GM12878 (cell line): ENCODE data around the gene TMOD2. TPM values are rescaled to one million over a fixed set of nuclear protein-coding genes. Genes with fewer than 3 reads are reported as not detected.

Experiments used
- ATAC-seq: fragments of 200-7000 bp; cut with Tn5 transposase; 3 replicates; pipeline ENCODE4 v1.9.1; 2020; ENCODE audit warnings: mild to moderate bottlenecking, moderate library complexity
- BruUV-seq: library from RNA; stranded (reverse); fragments of 400-500 nt; replicated peaks from 2 replicates; lab custom pipeline; 2021; lab: Mats Ljungman, UMichigan
- CTCF ChIA-PET: fragments of 300-600 bp; sonication (Branson Sonifier 250); formaldehyde crosslinking; extraction: SDS; loops from one replicate; lab custom pipeline; 2021; ENCODE audit warnings: inconsistent platforms; lab: Yijun Ruan, JAX
- POLR2A ChIA-PET: fragments of 350-600 bp; formaldehyde crosslinking; extraction: SDS; loops from one replicate; lab custom pipeline; 2021; ENCODE audit warnings: inconsistent platforms; lab: Charles Lee
- RAD21 ChIA-PET: fragments of 300-600 bp; sonication (Branson Sonifier 250); formaldehyde crosslinking; loops from one replicate; lab custom pipeline; 2023; ENCODE audit warnings: antibody characterized with exemption; ENCODE audit not compliant: unreplicated experiment; lab: Charles Lee
- SMC1A ChIA-PET: fragments of 300-600 bp; sonication (Branson Sonifier 250); formaldehyde crosslinking; loops from one replicate; lab custom pipeline; 2023; ENCODE audit not compliant: unreplicated experiment, uncharacterized antibody; lab: Charles Lee
- DNase-seq: peaks from one replicate; pipeline ENCODE4 v3.0.0-alpha.2; 2011; ENCODE audit warnings: low read depth, low spot score
- FAIRE-seq: peaks from 3 replicates; lab custom pipeline; 2011; peaks lifted over from hg19 to GRCh38; lab: Jason Lieb, UNC
- H2AFZ ChIP-seq: 2 replicates; pipeline ENCODE4 v1.6.0; 2011; ENCODE audit warnings: low read depth, low read length, control low read depth; ENCODE audit not compliant: control insufficient read depth
- H3K27ac ChIP-seq: 2 replicates; pipeline ENCODE4 v1.5.1; 2011; ENCODE audit warnings: control low read depth; ENCODE audit not compliant: control insufficient read depth, insufficient read depth
- H3K27me3 ChIP-seq, 2 experiments: replicated peaks in 1 of 2; 2 replicates each; pipeline versions ENCODE4 v1.6.0 to v1.6.1; 2011; ENCODE audit warnings: low read length in 1 of 2; ENCODE audit not compliant: control insufficient read depth in 2 of 2, insufficient read depth in 2 of 2
- H3K36me3 ChIP-seq, 2 experiments: 2 replicates each; pipeline ENCODE4 v1.5.1; 2011; ENCODE audit warnings: low read length in 1 of 2; ENCODE audit not compliant: control insufficient read depth in 2 of 2, insufficient read depth in 2 of 2
- H3K4me1 ChIP-seq: 2 replicates; pipeline ENCODE4 v1.6.1; 2011; ENCODE audit warnings: mild to moderate bottlenecking, low read length, moderate library complexity, mixed read lengths; ENCODE audit not compliant: control insufficient read depth, insufficient read depth
- H3K4me2 ChIP-seq: 2 replicates; pipeline ENCODE4 v1.6.0; 2011; ENCODE audit warnings: control low read depth; ENCODE audit not compliant: control insufficient read depth, insufficient read depth
- H3K4me3 ChIP-seq: fragments of 200-600 bp; sonication (generic); 2 replicates; pipeline ENCODE4 v1.5.1; 2016
- H3K79me2 ChIP-seq: 2 replicates; pipeline ENCODE4 v1.6.0; 2011; ENCODE audit warnings: low read length; ENCODE audit not compliant: control insufficient read depth, insufficient read depth
- H3K9ac ChIP-seq: 2 replicates; pipeline ENCODE4 v1.8.0; 2011; ENCODE audit warnings: low read length, control low read depth, mixed read lengths; ENCODE audit not compliant: control insufficient read depth, insufficient read depth
- H3K9me3 ChIP-seq: replicated peaks from 3 replicates; pipeline ENCODE4 v1.5.1; 2011; ENCODE audit warnings: mild to moderate bottlenecking, low read length; ENCODE audit not compliant: control insufficient read depth, insufficient read depth
- H4K20me1 ChIP-seq: 2 replicates; pipeline ENCODE4 v1.6.0; 2011; ENCODE audit not compliant: control insufficient read depth, insufficient read depth
- CREM ChIP-seq: IDR thresholded peaks from 2 replicates; pipeline ENCODE4 v1.6.1; 2014; ENCODE audit warnings: antibody characterized with exemption, low read depth
- FOXK2 ChIP-seq: fragments of 450-650 bp; IDR thresholded peaks from 2 replicates; pipeline ENCODE4 v1.6.1; 2017; ENCODE audit warnings: mild to moderate bottlenecking, moderate library complexity
- HDGF ChIP-seq: fragments of 450-650 bp; IDR thresholded peaks from 2 replicates; pipeline ENCODE4 v1.6.1; 2016; ENCODE audit warnings: antibody characterized with exemption
- KAT2A ChIP-seq: conservative IDR thresholded peaks from 2 replicates; pipeline ENCODE4 v1.6.1; 2011; ENCODE audit warnings: low read depth, low read length; ENCODE audit not compliant: control insufficient read depth
- LARP7 ChIP-seq: fragments of 450-650 bp; IDR thresholded peaks from 2 replicates; pipeline ENCODE4 v1.6.1; 2017; ENCODE audit warnings: mild to moderate bottlenecking
- NR2C2 ChIP-seq: IDR thresholded peaks from 2 replicates; pipeline ENCODE4 v1.6.1; 2011; ENCODE audit warnings: borderline replicate concordance, low read depth; ENCODE audit not compliant: control insufficient read depth, insufficient read length
- PBX3 ChIP-seq: IDR thresholded peaks from 2 replicates; pipeline ENCODE4 v1.6.1; 2011; ENCODE audit warnings: mild to moderate bottlenecking, low read depth, low read length, moderate library complexity; ENCODE audit not compliant: insufficient replicate concordance
- PRDM15 ChIP-seq: fragments of 450-650 bp; formaldehyde crosslinking; IDR thresholded peaks from 2 replicates; pipeline ENCODE4 v1.4.0; 2020; ENCODE audit warnings: mild to moderate bottlenecking, moderate library complexity
- SP1 ChIP-seq: IDR thresholded peaks from one replicate; pipeline ENCODE4 v1.6.1; 2011; ENCODE audit warnings: low read depth, low read length
- SPI1 ChIP-seq: IDR thresholded peaks from 2 replicates; pipeline ENCODE4 v1.6.1; 2011; ENCODE audit warnings: low read depth, mild to moderate bottlenecking, low read length, moderate library complexity, borderline replicate concordance; ENCODE audit not compliant: insufficient read depth
- ZNF207 ChIP-seq: fragments of 450-650 bp; IDR thresholded peaks from 2 replicates; pipeline ENCODE4 v1.6.1; 2014; ENCODE audit warnings: antibody characterized with exemption, mild to moderate bottlenecking, borderline replicate concordance
- WGBS: methylation state at CpG from one replicate; pipeline ENCODE4 v1.1.6; 2016; ENCODE audit warnings: low lambda C conversion rate; ENCODE audit not compliant: insufficient replicate concordance, insufficient coverage; ENCODE audit errors: missing lambda C conversion rate; 5-methylcytosine and 5-hydroxymethylcytosine counted together
- in situ Hi-C: fragments of 300-500 bp; cut with MboI; formaldehyde crosslinking; loops from 9 replicates; pipeline ENCODE4 v1.14.3; 2018; ENCODE audit warnings: mixed read lengths
- intact Hi-C: fragments of 100-400 bp; cut with micrococcal nuclease; formaldehyde crosslinking; loops from one replicate; pipeline ENCODE4 v1.14.2; 2022; ENCODE audit not compliant: unreplicated experiment
- polyA plus RNA-seq, 11 experiments: library from polyadenylated mRNA; depleted of rRNA in 4 of 11; unstranded in 6 of 11; stranded (reverse) in 5 of 11; fragments of >200 nt; fragmentation: Nextera tagmentation in 4 of 11; fragmentation: Illumina TruSeq in 1 of 11; extraction: Ambion mirVana in 4 of 11; extraction: Trizol in 1 of 11; gene quantifications; 1 replicate in 1 of 11; 2 replicates in 10 of 11; pipeline versions ENCODE4 v1.2.1 to v1.2.3, GENCODE V29; 2011 to 2016; ENCODE audit warnings: inconsistent platforms in 2 of 11, missing spikeins in 2 of 11, low read depth in 1 of 11
- total RNA-seq, 4 experiments: library from RNA; depleted of rRNA in 3 of 4; stranded (reverse); fragments of >200 nt in 3 of 4; fragmentation: Illumina TruSeq in 1 of 4; extraction: Trizol in 1 of 4; gene quantifications; 2 replicates each; pipeline versions ENCODE4 v1.2.1 to v1.2.3, GENCODE V29; 2013 to 2021
- TF ChIP-seq, protein P1 (sequence below): IDR thresholded peaks from 2 replicates; pipeline ENCODE4 v1.6.1; 2012; ENCODE audit warnings: low read length, inconsistent platforms
- TF ChIP-seq, protein P2 (sequence below): IDR thresholded peaks from 2 replicates; pipeline ENCODE4 v1.6.1; 2012; ENCODE audit warnings: low read depth, low read length, improper control_type of control experiment
- TF ChIP-seq, protein P3 (sequence below): fragments of 450-650 bp; IDR thresholded peaks from 2 replicates; pipeline ENCODE4 v1.6.1; 2014; ENCODE audit warnings: mild to moderate bottlenecking

TMOD2 gene
- total and polyA plus RNA-seq, 10 of the 15 experiments (the other 5 are each of a cell fraction or from before 2014, with no cell fraction given) = 0.61 to 15.2 (median 6.3) TPM

DNA sequence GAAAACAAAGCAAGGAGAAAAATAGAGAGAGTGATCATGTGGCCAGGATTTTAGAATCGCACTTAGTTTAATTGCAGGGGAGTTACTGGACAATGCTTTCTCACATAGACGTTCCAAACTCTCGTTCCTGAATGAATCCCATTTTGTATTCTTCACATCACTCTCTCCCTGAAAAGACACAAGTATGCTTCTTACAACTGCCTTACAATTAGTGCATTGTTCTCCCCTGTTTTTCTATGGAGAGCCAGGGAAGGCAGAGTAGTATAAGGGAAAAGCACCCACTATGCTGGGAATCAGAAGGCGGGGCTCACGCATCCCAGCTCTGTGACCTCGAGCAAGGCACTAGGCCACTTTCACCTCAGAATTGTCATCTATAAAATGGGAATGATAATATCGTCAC is 14.4 kb downstream of the TMOD2 start:
- intact Hi-C loops (no loop called here), in situ Hi-C loops (no loop called here)
- ATAC-seq = no peak
- H3K4me1 ChIP-seq = no peaks in the 10 kb centered on the region
- H3K27ac ChIP-seq = no peak overlapping the region
- TF ChIP-seq ZNF207 (no peak), FOXK2 (no peak), NR2C2 (no peak), SP1 (no peak), HDGF (no peak), SPI1 (no peak), CREM (no peak), PRDM15 (CRISPR knock-in tag) (no peak), KAT2A (no peak), PBX3 (no peak), LARP7 (no peak)
- TF ChIP-seq, protein P1, sequence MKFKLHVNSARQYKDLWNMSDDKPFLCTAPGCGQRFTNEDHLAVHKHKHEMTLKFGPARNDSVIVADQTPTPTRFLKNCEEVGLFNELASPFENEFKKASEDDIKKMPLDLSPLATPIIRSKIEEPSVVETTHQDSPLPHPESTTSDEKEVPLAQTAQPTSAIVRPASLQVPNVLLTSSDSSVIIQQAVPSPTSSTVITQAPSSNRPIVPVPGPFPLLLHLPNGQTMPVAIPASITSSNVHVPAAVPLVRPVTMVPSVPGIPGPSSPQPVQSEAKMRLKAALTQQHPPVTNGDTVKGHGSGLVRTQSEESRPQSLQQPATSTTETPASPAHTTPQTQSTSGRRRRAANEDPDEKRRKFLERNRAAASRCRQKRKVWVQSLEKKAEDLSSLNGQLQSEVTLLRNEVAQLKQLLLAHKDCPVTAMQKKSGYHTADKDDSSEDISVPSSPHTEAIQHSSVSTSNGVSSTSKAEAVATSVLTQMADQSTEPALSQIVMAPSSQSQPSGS = no peak
- TF ChIP-seq, protein P2, sequence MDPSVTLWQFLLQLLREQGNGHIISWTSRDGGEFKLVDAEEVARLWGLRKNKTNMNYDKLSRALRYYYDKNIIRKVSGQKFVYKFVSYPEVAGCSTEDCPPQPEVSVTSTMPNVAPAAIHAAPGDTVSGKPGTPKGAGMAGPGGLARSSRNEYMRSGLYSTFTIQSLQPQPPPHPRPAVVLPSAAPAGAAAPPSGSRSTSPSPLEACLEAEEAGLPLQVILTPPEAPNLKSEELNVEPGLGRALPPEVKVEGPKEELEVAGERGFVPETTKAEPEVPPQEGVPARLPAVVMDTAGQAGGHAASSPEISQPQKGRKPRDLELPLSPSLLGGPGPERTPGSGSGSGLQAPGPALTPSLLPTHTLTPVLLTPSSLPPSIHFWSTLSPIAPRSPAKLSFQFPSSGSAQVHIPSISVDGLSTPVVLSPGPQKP = no peak
- TF ChIP-seq, protein P3, sequence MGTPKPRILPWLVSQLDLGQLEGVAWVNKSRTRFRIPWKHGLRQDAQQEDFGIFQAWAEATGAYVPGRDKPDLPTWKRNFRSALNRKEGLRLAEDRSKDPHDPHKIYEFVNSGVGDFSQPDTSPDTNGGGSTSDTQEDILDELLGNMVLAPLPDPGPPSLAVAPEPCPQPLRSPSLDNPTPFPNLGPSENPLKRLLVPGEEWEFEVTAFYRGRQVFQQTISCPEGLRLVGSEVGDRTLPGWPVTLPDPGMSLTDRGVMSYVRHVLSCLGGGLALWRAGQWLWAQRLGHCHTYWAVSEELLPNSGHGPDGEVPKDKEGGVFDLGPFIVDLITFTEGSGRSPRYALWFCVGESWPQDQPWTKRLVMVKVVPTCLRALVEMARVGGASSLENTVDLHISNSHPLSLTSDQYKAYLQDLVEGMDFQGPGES = no peak
- H3K36me3 ChIP-seq = no peaks in the 10 kb centered on the region
- ChIA-PET CTCF (interaction anchor here (1.0 to 2.2 kb wide), 2 partner anchors 11 kb away, joined by 5 to 7 read pairs; no protein-coding TSS in a partner anchor), SMC1A (interaction anchor here (1.0 to 1.6 kb wide), 2 partner anchors 11 to 30 kb away, joined by 4 to 5 read pairs; no protein-coding TSS in a partner anchor), RAD21 (no interaction called here), POLR2A (no interaction called here)
- no peak overlapping the region for H3K9ac ChIP-seq
- no peaks in the 10 kb centered on the region for H3K79me2 ChIP-seq
- no peak overlapping the region for H2AFZ ChIP-seq
- H3K9me3 ChIP-seq = no peaks in the 10 kb centered on the region
- no peak overlapping the region for H3K4me2 ChIP-seq
- DNase-seq = no peak
- 95% methylated on average over 7 of the region's 7 CpGs for WGBS
- BruUV-seq = no TSS peak
- no peak for FAIRE-seq
- H3K4me3 ChIP-seq = no peak overlapping the region
- no peaks in the 10 kb centered on the region for H4K20me1 ChIP-seq
- H3K27me3 ChIP-seq = no peaks in the 10 kb centered on the region
